Kidney (tissue), 14 donors: ENCODE measurements around the gene CCDC127. TPM values are rescaled to one million over a fixed set of nuclear protein-coding genes. Genes with fewer than 3 reads are reported as not detected.
"Not testable (repeated sequence)": the region's sequence is repeated elsewhere in the genome, so short reads cannot be mapped to it uniquely, and the experiment has no call there.

ENCODE experiments used
- DNase-seq, 5 donors: peaks; one replicate each; pipeline ENCODE4 v3.0.0-alpha.2; 2013 to 2020
- FAIRE-seq: peaks from 2 replicates; lab custom pipeline; 2012; peaks lifted over from hg19 to GRCh38; lab: Jason Lieb, UNC
- H3K27ac ChIP-seq, 2 donors: one replicate each; pipeline ENCODE4 v1.7.0; 2013; ENCODE audit warnings: low read depth in 2 of 2, low read length in 2 of 2, inconsistent platforms in 1 of 2
- H3K27me3 ChIP-seq: one replicate; pipeline ENCODE4 v1.7.1; 2013; ENCODE audit warnings: low read length, inconsistent platforms; ENCODE audit not compliant: control insufficient read depth, insufficient read depth
- H3K36me3 ChIP-seq, 3 donors: one replicate each; pipeline versions ENCODE4 v1.7.0 to v1.7.1; 2013; ENCODE audit warnings: low read length in 3 of 3, control low read depth in 1 of 3, inconsistent platforms in 1 of 3; ENCODE audit not compliant: insufficient read depth in 3 of 3, control insufficient read depth in 2 of 3
- H3K4me1 ChIP-seq, 3 donors: one replicate each; pipeline versions ENCODE4 v1.7.0 to v1.7.1; 2013; ENCODE audit warnings: low read length in 3 of 3, inconsistent platforms in 1 of 3, low read depth in 1 of 3; ENCODE audit not compliant: control insufficient read depth in 2 of 3, insufficient read depth in 2 of 3
- H3K4me3 ChIP-seq, 3 donors: one replicate each; pipeline versions ENCODE4 v1.7.0 to v1.8.1; 2013; ENCODE audit warnings: low read length in 3 of 3, control low read depth in 1 of 3, inconsistent platforms in 1 of 3
- H3K9ac ChIP-seq, 3 donors: one replicate each; pipeline versions ENCODE4 v1.7.0 to v1.7.1; 2013; ENCODE audit warnings: low read length in 3 of 3, control low read depth in 1 of 3, inconsistent platforms in 1 of 3
- H3K9me3 ChIP-seq, 3 donors: one replicate each; pipeline versions ENCODE4 v1.7.0 to v1.7.1; 2013; ENCODE audit warnings: low read length in 3 of 3, control low read depth in 1 of 3, inconsistent platforms in 1 of 3; ENCODE audit not compliant: control insufficient read depth in 2 of 3, insufficient read depth in 1 of 3
- CTCF ChIP-seq: IDR thresholded peaks from 3 replicates; pipeline ENCODE4 v1.5.1; 2012; ENCODE audit warnings: mild to moderate bottlenecking, moderate library complexity, borderline replicate concordance; ENCODE audit not compliant: insufficient read depth; ENCODE audit errors: extremely low read depth
- intact Hi-C: fragments of 100-400 bp; cut with DNase I; formaldehyde crosslinking; loops from one replicate; pipeline ENCODE4 v1.11.1; 2022
- polyA plus RNA-seq: library from polyadenylated mRNA; stranded (reverse); fragments of 350-450 nt; fragmentation: Illumina TruSeq; extraction: RNeasy Lipid Tissue Mini Kit (QIAGEN cat#74804); gene quantifications from one replicate; pipeline ENCODE4 v1.2.3, GENCODE V29; 2014; ENCODE audit warnings: low read depth, low replicate concordance; ENCODE audit not compliant: insufficient read depth
- total RNA-seq: library from RNA; stranded (reverse); fragmentation: NEBNext Ultra II Directional; extraction: Animal tissue kit (Norgen Biotek cat#: 25700); gene quantifications from one replicate; pipeline ENCODE4 v1.2.1, GENCODE V29; 2021
- donor health status: control.
- donor health status: control.
- donor health status: control.
- donor health status: control.
- donor health status: control.
- donor health status: DM: yes; HTN: yes; CAD: no.
- donor health status: Normal renal cell carcinoma (clear cell type).

The CCDC127 gene
- total and polyA plus RNA-seq, 2 donors from 2014 or later, result 3.2 to 5.9 TPM

- peak in 2 of 5 donors; percentile 30 to 51 for DNase-seq
- intact Hi-C loops, result no loop called here
- no peaks in the 10 kb centered on the region for H3K27me3 ChIP-seq
These were observed 49.8 kb downstream of the CCDC127 start for GRCh38 chr5:167982-168660.

GRCh38 chr5:167511-167910 is 50.4 kb downstream of the CCDC127 start:
- no peaks in the 10 kb centered on the region for H3K27me3 ChIP-seq
- H3K4me1 ChIP-seq, result no peaks in the 10 kb centered on the region
- H3K4me3 ChIP-seq, result no peak overlapping the region
- H3K27ac ChIP-seq, result no peak overlapping the region
- H3K9me3 ChIP-seq, result no peaks in the 10 kb centered on the region
- DNase-seq (peak in 1 of 5 donors; percentile 35), FAIRE-seq (no peak)
- H3K9ac ChIP-seq, result no peak overlapping the region
- no peaks in the 10 kb centered on the region for H3K36me3 ChIP-seq
- no peak for TF ChIP-seq CTCF
- intact Hi-C loops, result no loop called here

More at GRCh38 chr5:167982-168660, 49.8 kb downstream of the CCDC127 start:
- H3K4me3 ChIP-seq, result no peak overlapping the region
- H3K9me3 ChIP-seq, result no peaks in the 10 kb centered on the region
- H3K27ac ChIP-seq, result no peak overlapping the region
- TF ChIP-seq CTCF, result no peak
- H3K9ac ChIP-seq, result no peak overlapping the region
- no peaks in the 10 kb centered on the region for H3K4me1 ChIP-seq
- FAIRE-seq, result no peak
- H3K36me3 ChIP-seq, result no peaks in the 10 kb centered on the region

- Histone ChIP-seq H3K4me1 (no peaks in the 10 kb centered on the region), H3K27me3 (no peaks in the 10 kb centered on the region), H3K9ac (no peak overlapping the region), H3K27ac (no peak overlapping the region), H3K36me3 (no peaks in the 10 kb centered on the region), H3K9me3 (no peaks in the 10 kb centered on the region), H3K4me3 (no peak overlapping the region)
- no peak for FAIRE-seq
- no peak for TF ChIP-seq CTCF
- DNase-seq, result peak in 1 of 5 donors; percentile 28
- intact Hi-C loops, result no loop called here
These were observed 51.2 kb downstream of the CCDC127 start for GRCh38 chr5:166441-167372.

GRCh38 chr5:164783-165182 is 53.2 kb downstream of the CCDC127 start:
- H3K36me3 ChIP-seq, FAIRE-seq, H3K9ac ChIP-seq, DNase-seq, intact Hi-C loops, H3K4me1 ChIP-seq, H3K27ac ChIP-seq, H3K27me3 ChIP-seq, H3K9me3 ChIP-seq, H3K4me3 ChIP-seq: not testable (repeated sequence)
